Gastrocnemius medialis (tissue), 4 donors: ENCODE data around the gene AP1M2.

Experiments used
- CTCF ChIP-seq, 5 experiments: fragments of 450-650 bp in 3 of 5; fragments of 200-600 bp in 2 of 5; sonication (generic) in 2 of 5; IDR thresholded peaks in 4 of 5; conservative IDR thresholded peaks in 1 of 5; 1 replicate in 4 of 5; 2 replicates in 1 of 5; pipeline ENCODE4 v1.5.1; 2016 to 2019; ENCODE audit warnings: antibody characterized with exemption in 5 of 5, mild to moderate bottlenecking in 3 of 5, moderate library complexity in 3 of 5
- POLR2A ChIP-seq, 2 donors: fragments of 450-650 bp; IDR thresholded peaks; one replicate each; pipeline ENCODE4 v1.6.1; 2017; ENCODE audit warnings: antibody characterized with exemption in 2 of 2, mild to moderate bottlenecking in 2 of 2, moderate library complexity in 2 of 2

GRCh38 chr19:10567656-10568055 lies 19.5 kb downstream of the AP1M2 start:
- no peak for TF ChIP-seq CTCF (IDR thresholded peaks at IDR 0.05 in 4 of 5, conservative IDR thresholded peaks at IDR 0.05 in 1 of 5)
- TF ChIP-seq POLR2A (IDR thresholded peaks at IDR 0.05), result no peak
